HCT116 (cell line): ENCODE measurements around the gene TMEM123. TPM values are rescaled to one million over a fixed set of nuclear protein-coding genes. Genes with fewer than 3 reads are reported as not detected.

Source experiments
- ATAC-seq: fragments of 200-7000 bp; cut with Tn5 transposase; 2 replicates; pipeline ENCODE4 v1.9.1; 2020; ENCODE audit warnings: mild to moderate bottlenecking, moderate library complexity
- BruUV-seq: library from RNA; stranded (reverse); fragments of 400-500 nt; replicated peaks from 2 replicates; lab custom pipeline; 2021; lab: Mats Ljungman, UMichigan
- CTCF ChIA-PET: fragments of 300-600 bp; sonication (Branson Sonifier 250); formaldehyde crosslinking; loops from one replicate; lab custom pipeline; 2021; ENCODE audit warnings: antibody characterized with exemption; lab: Charles Lee
- POLR2A ChIA-PET: fragments of 300-600, 350-600 bp; sonication (Branson Sonifier 250); formaldehyde crosslinking; loops from one replicate; lab custom pipeline; 2021; ENCODE audit warnings: antibody characterized with exemption; lab: Charles Lee
- RAD21 ChIA-PET, 2 experiments: fragments of 300-600 bp; sonication (Branson Sonifier 250); formaldehyde crosslinking; loops; one replicate each; lab custom pipeline; 2023; ENCODE audit warnings: low total read pairs in 2 of 2; ENCODE audit not compliant: uncharacterized antibody in 2 of 2, unreplicated experiment in 2 of 2, low non-redundant PET in 1 of 2; lab: Charles Lee
- DNase-seq: peaks from one replicate; pipeline ENCODE4 v3.0.0-alpha.2; 2010; ENCODE audit warnings: low read depth, low spot score
- H2AFZ ChIP-seq: fragments of 200-600 bp; shearing (Covaris generic), sonication (generic); 2 replicates; pipeline ENCODE4 v1.6.1; 2017; ENCODE audit warnings: low read depth, mixed run types, mixed read lengths, antibody characterized with exemption, low read length; ENCODE audit not compliant: poor library complexity, severe bottlenecking
- H3K27ac ChIP-seq: 2 replicates; pipeline ENCODE4 v1.5.1; 2012; ENCODE audit warnings: low read depth, low read length
- H3K27me3 ChIP-seq: fragments of 200-600 bp; sonication (generic); 2 replicates; pipeline ENCODE4 v1.6.1; 2016; ENCODE audit warnings: mixed run types, low read length, mixed read lengths; ENCODE audit not compliant: insufficient read depth
- H3K36me3 ChIP-seq, 2 experiments: fragments of 200-500 bp in 1 of 2; fragments of 200-600 bp in 1 of 2; sonication (Bioruptor generic) in 1 of 2; sonication (generic) in 1 of 2; 2 replicates each; pipeline versions ENCODE4 v1.5.1 to v1.6.1; 2014 to 2016; ENCODE audit warnings: low read length in 2 of 2, inconsistent platforms in 1 of 2, mixed read lengths in 1 of 2, mixed run types in 1 of 2; ENCODE audit not compliant: insufficient read depth in 2 of 2, control insufficient read depth in 1 of 2
- H3K4me1 ChIP-seq, 2 experiments: fragments of 200-600 bp in 1 of 2; sonication (generic) in 1 of 2; 2 replicates each; pipeline versions ENCODE4 v1.5.1 to v1.6.1; 2012 to 2017; ENCODE audit warnings: low read length in 2 of 2, inconsistent platforms in 1 of 2, mild to moderate bottlenecking in 1 of 2, mixed read lengths in 1 of 2, mixed run types in 1 of 2, moderate library complexity in 1 of 2; ENCODE audit not compliant: insufficient read depth in 2 of 2, control insufficient read depth in 1 of 2
- H3K4me2 ChIP-seq: fragments of 200-600 bp; sonication (generic); 2 replicates; pipeline ENCODE4 v1.6.1; 2017; ENCODE audit warnings: mixed run types, low read length, mixed read lengths
- H3K4me3 ChIP-seq, 2 experiments: fragments of 200-600 bp in 1 of 2; sonication (generic) in 1 of 2; replicated peaks in 1 of 2; 2 replicates each; pipeline ENCODE4 v1.5.1; 2011 to 2016; ENCODE audit warnings: low read length in 2 of 2, control low read depth in 1 of 2, low read depth in 1 of 2, mild to moderate bottlenecking in 1 of 2, mixed read lengths in 1 of 2, mixed run types in 1 of 2
- H3K79me2 ChIP-seq: fragments of 200-600 bp; sonication (generic); 2 replicates; pipeline ENCODE4 v1.6.1; 2017; ENCODE audit warnings: mild to moderate bottlenecking, mixed run types, low read length, moderate library complexity, mixed read lengths; ENCODE audit not compliant: insufficient read depth
- H3K9ac ChIP-seq: fragments of 200-600 bp; sonication (generic); 2 replicates; pipeline ENCODE4 v1.6.1; 2016; ENCODE audit warnings: low read length, mixed read lengths
- H3K9me2 ChIP-seq: fragments of 200-600 bp; sonication (generic), shearing (Covaris generic); 2 replicates; pipeline ENCODE4 v1.6.1; 2017; ENCODE audit warnings: mixed run types, mild to moderate bottlenecking, moderate library complexity; ENCODE audit not compliant: insufficient read depth
- H3K9me3 ChIP-seq, 2 experiments: fragments of 200-500 bp in 1 of 2; fragments of 200-600 bp in 1 of 2; sonication (Bioruptor generic) in 1 of 2; sonication (generic) in 1 of 2; 2 replicates each; pipeline ENCODE4 v1.6.1; 2014 to 2017; ENCODE audit warnings: low read length in 2 of 2, mixed read lengths in 2 of 2, inconsistent platforms in 1 of 2, low read depth in 1 of 2, mild to moderate bottlenecking in 1 of 2, mixed run types in 1 of 2, moderate library complexity in 1 of 2; ENCODE audit not compliant: control insufficient read depth in 1 of 2, insufficient read depth in 1 of 2
- H4K20me1 ChIP-seq: fragments of 200-600 bp; sonication (generic), shearing (Covaris generic); 2 replicates; pipeline ENCODE4 v1.6.1; 2017; ENCODE audit warnings: mixed run types, mild to moderate bottlenecking, moderate library complexity; ENCODE audit not compliant: insufficient read depth
- CEBPB ChIP-seq: IDR thresholded peaks from 2 replicates; pipeline ENCODE4 v1.6.1; 2012; ENCODE audit warnings: low read depth
- EGR1 ChIP-seq: IDR thresholded peaks from 2 replicates; pipeline ENCODE4 v1.6.1; 2012; ENCODE audit warnings: low read depth
- ELF1 ChIP-seq: IDR thresholded peaks from 2 replicates; pipeline ENCODE4 v1.6.1; 2012; ENCODE audit warnings: low read depth, borderline replicate concordance
- EZH2 ChIP-seq: fragments of 200-600 bp; sonication (generic); IDR thresholded peaks from 2 replicates; pipeline ENCODE4 v1.6.1; 2017; ENCODE audit warnings: antibody characterized with exemption, mixed run types
- EZH2phosphoT487 ChIP-seq: fragments of 200-600 bp; IDR thresholded peaks from 2 replicates; pipeline ENCODE4 v1.6.1; 2018; ENCODE audit warnings: antibody characterized with exemption, borderline replicate concordance
- FOSL1 ChIP-seq: IDR thresholded peaks from 2 replicates; pipeline ENCODE4 v1.6.1; 2012; ENCODE audit warnings: low read depth
- JUND ChIP-seq: IDR thresholded peaks from 2 replicates; pipeline ENCODE4 v1.6.1; 2012
- POLR2AphosphoS5 ChIP-seq: IDR thresholded peaks from 2 replicates; pipeline ENCODE4 v1.6.1; 2011; ENCODE audit warnings: mild to moderate bottlenecking, low read depth, low read length, moderate library complexity
- RAD21 ChIP-seq: IDR thresholded peaks from 2 replicates; pipeline ENCODE4 v1.6.1; 2012; ENCODE audit warnings: low read depth, mild to moderate bottlenecking
- SIN3A ChIP-seq: IDR thresholded peaks from 2 replicates; pipeline ENCODE4 v1.6.1; 2012; ENCODE audit warnings: low read depth
- TCF7L2 ChIP-seq: IDR thresholded peaks from 2 replicates; pipeline ENCODE4 v1.7.0; 2011; ENCODE audit warnings: borderline replicate concordance, inconsistent platforms; ENCODE audit not compliant: insufficient read depth, insufficient read length; ENCODE audit errors: extremely low read depth
- YY1 ChIP-seq: IDR thresholded peaks from 2 replicates; pipeline ENCODE4 v1.6.1; 2011; ENCODE audit warnings: low read length, low read depth, moderate library complexity, mild to moderate bottlenecking; ENCODE audit not compliant: insufficient replicate concordance; ENCODE audit errors: extremely low read depth
- ZFX ChIP-seq: fragments of 450-650 bp; IDR thresholded peaks from 2 replicates; pipeline ENCODE4 v1.6.1; 2017
- ZNF274 ChIP-seq: fragments of 200-500 bp; sonication (Bioruptor generic); IDR thresholded peaks from 2 replicates; pipeline ENCODE4 v1.6.1; 2014; ENCODE audit warnings: mild to moderate bottlenecking, low read depth, low read length, inconsistent platforms
- intact Hi-C: fragments of 100-400 bp; cut with micrococcal nuclease; formaldehyde crosslinking; loops from 2 replicates; pipeline ENCODE4 v1.10.0; 2022
- total RNA-seq: library from RNA; stranded (reverse); gene quantifications from one replicate; pipeline ENCODE4 v1.2.1, GENCODE V29; 2021; ENCODE audit not compliant: unreplicated experiment
- TF ChIP-seq, protein P1 (sequence below), 3 experiments: fragments of 200-600 bp in 1 of 3; sonication (generic) in 1 of 3; IDR thresholded peaks in 2 of 3; conservative IDR thresholded peaks in 1 of 3; 2 replicates each; pipeline ENCODE4 v1.5.1; 2012 to 2017; ENCODE audit warnings: low read depth in 2 of 3, low read length in 2 of 3, antibody characterized with exemption in 1 of 3, borderline replicate concordance in 1 of 3, control low read depth in 1 of 3, mild to moderate bottlenecking in 1 of 3, mixed read lengths in 1 of 3, mixed run types in 1 of 3, moderate library complexity in 1 of 3; ENCODE audit not compliant: insufficient read depth in 1 of 3
- TF ChIP-seq, protein P2 (sequence below): IDR thresholded peaks from 2 replicates; pipeline ENCODE4 v1.6.1; 2012
- TF ChIP-seq, protein P3 (sequence below): IDR thresholded peaks from 2 replicates; pipeline ENCODE4 v1.6.1; 2012
- TF ChIP-seq, protein P4 (sequence below): IDR thresholded peaks from 2 replicates; pipeline ENCODE4 v1.6.1; 2011; ENCODE audit warnings: mild to moderate bottlenecking, low read length, moderate library complexity; ENCODE audit not compliant: insufficient replicate concordance; ENCODE audit errors: extremely low read depth

Gene TMEM123
- total RNA-seq, 1 experiment from 2014 or later = 217 TPM

DNA sequence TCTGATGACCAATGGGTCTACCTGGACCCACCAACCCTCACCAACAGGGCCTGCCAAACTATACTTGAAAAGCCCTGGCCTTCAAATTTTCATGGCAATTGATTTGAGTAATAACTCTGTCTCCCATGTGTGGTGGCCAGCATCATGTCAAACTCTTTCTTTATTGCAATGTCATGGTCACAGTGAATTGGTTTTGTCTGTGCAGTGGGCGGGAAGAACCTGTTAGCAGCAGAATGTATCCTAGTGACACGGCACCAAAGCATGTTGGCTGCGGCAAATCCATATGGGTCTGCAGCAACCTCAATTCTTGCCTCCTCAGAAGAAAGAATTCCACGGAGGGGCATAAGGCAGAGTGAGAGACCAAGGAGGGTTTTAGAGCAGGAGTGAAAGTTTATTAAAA is 19.6 kb upstream of the TMEM123 start (continued):
- TF ChIP-seq, protein P1, sequence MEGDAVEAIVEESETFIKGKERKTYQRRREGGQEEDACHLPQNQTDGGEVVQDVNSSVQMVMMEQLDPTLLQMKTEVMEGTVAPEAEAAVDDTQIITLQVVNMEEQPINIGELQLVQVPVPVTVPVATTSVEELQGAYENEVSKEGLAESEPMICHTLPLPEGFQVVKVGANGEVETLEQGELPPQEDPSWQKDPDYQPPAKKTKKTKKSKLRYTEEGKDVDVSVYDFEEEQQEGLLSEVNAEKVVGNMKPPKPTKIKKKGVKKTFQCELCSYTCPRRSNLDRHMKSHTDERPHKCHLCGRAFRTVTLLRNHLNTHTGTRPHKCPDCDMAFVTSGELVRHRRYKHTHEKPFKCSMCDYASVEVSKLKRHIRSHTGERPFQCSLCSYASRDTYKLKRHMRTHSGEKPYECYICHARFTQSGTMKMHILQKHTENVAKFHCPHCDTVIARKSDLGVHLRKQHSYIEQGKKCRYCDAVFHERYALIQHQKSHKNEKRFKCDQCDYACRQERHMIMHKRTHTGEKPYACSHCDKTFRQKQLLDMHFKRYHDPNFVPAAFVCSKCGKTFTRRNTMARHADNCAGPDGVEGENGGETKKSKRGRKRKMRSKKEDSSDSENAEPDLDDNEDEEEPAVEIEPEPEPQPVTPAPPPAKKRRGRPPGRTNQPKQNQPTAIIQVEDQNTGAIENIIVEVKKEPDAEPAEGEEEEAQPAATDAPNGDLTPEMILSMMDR (IDR thresholded peaks at IDR 0.05 in 2 of 3, conservative IDR thresholded peaks at IDR 0.05 in 1 of 3; ENCODE audit: borderline replicate concordance in 1 of 3, insufficient read depth in 1 of 3, low read depth in 2 of 3, low read length in 2 of 3) = no peak
- TF ChIP-seq, protein P2, sequence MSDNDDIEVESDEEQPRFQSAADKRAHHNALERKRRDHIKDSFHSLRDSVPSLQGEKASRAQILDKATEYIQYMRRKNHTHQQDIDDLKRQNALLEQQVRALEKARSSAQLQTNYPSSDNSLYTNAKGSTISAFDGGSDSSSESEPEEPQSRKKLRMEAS = no peak
- TF ChIP-seq RAD21 (no peak), TCF7L2 (no peak), EGR1 (no peak)

DNA sequence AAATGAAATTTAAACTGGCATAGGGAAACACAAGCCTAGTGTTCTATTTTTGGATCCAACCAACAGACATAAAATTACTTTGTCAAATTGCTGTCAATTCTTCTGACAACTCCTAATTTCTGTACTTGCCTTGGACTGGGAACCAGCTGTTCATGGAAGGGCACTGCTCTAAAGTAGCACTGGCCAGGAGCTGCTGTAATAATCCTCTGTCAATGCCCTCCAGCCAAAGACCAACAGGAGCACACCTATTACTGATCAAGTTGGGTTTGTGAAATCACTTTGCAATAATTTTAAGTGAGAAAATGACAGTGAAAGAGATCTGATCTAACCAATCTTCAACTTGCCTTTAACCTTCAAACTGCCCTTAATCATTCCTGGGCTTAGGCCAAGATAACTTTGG is 18.9 kb upstream of the TMEM123 start:
- Histone ChIP-seq H3K27ac (no peak overlapping the region), H3K27me3 (no peaks in the 10 kb centered on the region), H2AFZ (no peak overlapping the region), H3K9me3 (no peaks in the 10 kb centered on the region), H3K4me1 (peaks cover 2 to 19% of the 10 kb centered on the region in 2 experiments; a peak in 3 of 4 replicates), H3K9me2 (no peaks in the 10 kb centered on the region), H3K36me3 (no peaks in the 10 kb centered on the region), H3K79me2 (no peaks in the 10 kb centered on the region), H4K20me1 (no peaks in the 10 kb centered on the region), H3K9ac (no peak overlapping the region), H3K4me2 (no peak overlapping the region), H3K4me3 (no peak overlapping the region)
- ChIA-PET RAD21 (no interaction called here), POLR2A (no interaction called here), CTCF (no interaction called here)
- no TSS peak for BruUV-seq
- DNase-seq (no peak), ATAC-seq (no peak)
- TF ChIP-seq, protein P1 (IDR thresholded peaks at IDR 0.05 in 2 of 3, conservative IDR thresholded peaks at IDR 0.05 in 1 of 3; ENCODE audit: borderline replicate concordance in 1 of 3, insufficient read depth in 1 of 3, low read depth in 2 of 3, low read length in 2 of 3) = no peak
- no peak for TF ChIP-seq TCF7L2
- no peak for TF ChIP-seq ZNF274
- no peak for TF ChIP-seq SIN3A
- TF ChIP-seq, protein P3, sequence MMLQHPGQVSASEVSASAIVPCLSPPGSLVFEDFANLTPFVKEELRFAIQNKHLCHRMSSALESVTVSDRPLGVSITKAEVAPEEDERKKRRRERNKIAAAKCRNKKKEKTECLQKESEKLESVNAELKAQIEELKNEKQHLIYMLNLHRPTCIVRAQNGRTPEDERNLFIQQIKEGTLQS = no peak
- TF ChIP-seq EZH2phosphoT487 = no peak
- TF ChIP-seq POLR2AphosphoS5 = no peak
- TF ChIP-seq, protein P2 = no peak
- no peak for TF ChIP-seq CEBPB
- TF ChIP-seq RAD21 = no peak
- no peak for TF ChIP-seq ELF1
- no peak for TF ChIP-seq FOSL1
- no peak for TF ChIP-seq YY1
- TF ChIP-seq, protein P4, sequence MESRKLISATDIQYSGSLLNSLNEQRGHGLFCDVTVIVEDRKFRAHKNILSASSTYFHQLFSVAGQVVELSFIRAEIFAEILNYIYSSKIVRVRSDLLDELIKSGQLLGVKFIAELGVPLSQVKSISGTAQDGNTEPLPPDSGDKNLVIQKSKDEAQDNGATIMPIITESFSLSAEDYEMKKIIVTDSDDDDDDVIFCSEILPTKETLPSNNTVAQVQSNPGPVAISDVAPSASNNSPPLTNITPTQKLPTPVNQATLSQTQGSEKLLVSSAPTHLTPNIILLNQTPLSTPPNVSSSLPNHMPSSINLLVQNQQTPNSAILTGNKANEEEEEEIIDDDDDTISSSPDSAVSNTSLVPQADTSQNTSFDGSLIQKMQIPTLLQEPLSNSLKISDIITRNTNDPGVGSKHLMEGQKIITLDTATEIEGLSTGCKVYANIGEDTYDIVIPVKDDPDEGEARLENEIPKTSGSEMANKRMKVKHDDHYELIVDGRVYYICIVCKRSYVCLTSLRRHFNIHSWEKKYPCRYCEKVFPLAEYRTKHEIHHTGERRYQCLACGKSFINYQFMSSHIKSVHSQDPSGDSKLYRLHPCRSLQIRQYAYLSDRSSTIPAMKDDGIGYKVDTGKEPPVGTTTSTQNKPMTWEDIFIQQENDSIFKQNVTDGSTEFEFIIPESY = no peak
- no peak for TF ChIP-seq JUND
- no peak for TF ChIP-seq EZH2
- TF ChIP-seq ZFX = no peak
- intact Hi-C loops = no loop called here
